K562 (cell line): ENCODE results near the gene ATAD3C. TPM values are rescaled to one million over a fixed set of nuclear protein-coding genes. Genes with fewer than 3 reads are reported as not detected.
A peak's percentile ranks its signal among the peaks of the same experiment; 100 is the strongest.

ENCODE experiments used
- ARID1B ChIP-seq: fragments of 450-650 bp; IDR thresholded peaks from 2 replicates; pipeline ENCODE4 v1.6.1; 2016; ENCODE audit warnings: antibody characterized with exemption, mild to moderate bottlenecking, inconsistent platforms
- ATF3 ChIP-seq, 2 experiments: fragments of 450-650 bp in 1 of 2; sonication (generic) in 1 of 2; formaldehyde crosslinking in 1 of 2; IDR thresholded peaks in 1 of 2; conservative IDR thresholded peaks in 1 of 2; 2 replicates each; pipeline versions ENCODE4 v1.6.1 to v1.8.1; 2016 to 2023; ENCODE audit warnings: mild to moderate bottlenecking in 2 of 2, moderate library complexity in 2 of 2, inconsistent platforms in 1 of 2, missing genetic modification reagents in 1 of 2
- ESRRA ChIP-seq: fragments of 450-650 bp; IDR thresholded peaks from 2 replicates; pipeline ENCODE4 v1.6.1; 2014; ENCODE audit warnings: low read depth, mild to moderate bottlenecking, moderate library complexity, borderline replicate concordance
- HBP1 ChIP-seq: fragments of 450-650 bp; formaldehyde crosslinking; IDR thresholded peaks from 2 replicates; pipeline ENCODE4 v1.4.0; 2022; ENCODE audit warnings: missing genetic modification characterization
- HDGF ChIP-seq: fragments of 450-650 bp; IDR thresholded peaks from 2 replicates; pipeline ENCODE4 v1.6.1; 2016
- HNRNPUL1 ChIP-seq: fragments of 200-400 bp; formaldehyde crosslinking; IDR thresholded peaks from 2 replicates; pipeline ENCODE4 v1.6.1; 2017; ENCODE audit warnings: low read length
- HSF4 ChIP-seq: fragments of 250-450 bp; sonication (Bioruptor Pico); IDR thresholded peaks from 2 replicates; pipeline ENCODE4 v2.1.2; 2022; ENCODE audit warnings: mild to moderate bottlenecking, moderate library complexity, borderline replicate concordance
- L3MBTL2 ChIP-seq: fragments of 450-650 bp; IDR thresholded peaks from 2 replicates; pipeline ENCODE4 v1.6.1; 2016; ENCODE audit warnings: mild to moderate bottlenecking, moderate library complexity
- PML ChIP-seq: IDR thresholded peaks from 2 replicates; pipeline ENCODE4 v1.6.1; 2012; ENCODE audit warnings: low read length, inconsistent platforms
- POLR2AphosphoS2 ChIP-seq: IDR thresholded peaks from 2 replicates; pipeline ENCODE4 v1.6.1; 2012; ENCODE audit warnings: low read length, improper control_type of control experiment
- RBFOX2 ChIP-seq: fragments of 200-400 bp; formaldehyde crosslinking; IDR thresholded peaks from 2 replicates; pipeline ENCODE4 v1.6.1; 2017; ENCODE audit warnings: low read depth, mild to moderate bottlenecking, low read length, moderate library complexity
- RNF219 ChIP-seq: fragments of 250-450 bp; sonication (Bioruptor Pico); IDR thresholded peaks from 2 replicates; pipeline ENCODE4 v1.5.0; 2022; ENCODE audit warnings: mild to moderate bottlenecking
- RUNX1 ChIP-seq: sonication (generic); IDR thresholded peaks from 2 replicates; pipeline ENCODE4 v1.6.1; 2016; ENCODE audit warnings: antibody characterized with exemption, low read depth
- SFPQ ChIP-seq: fragments of 200-400 bp; formaldehyde crosslinking; IDR thresholded peaks from 2 replicates; pipeline ENCODE4 v1.6.1; 2017; ENCODE audit warnings: mild to moderate bottlenecking, low read depth, low read length, moderate library complexity
- SRSF7 ChIP-seq: fragments of 200-400 bp; formaldehyde crosslinking; optimal IDR thresholded peaks from 2 replicates; pipeline ENCODE3; 2017; ENCODE audit warnings: mild to moderate bottlenecking, low read depth, low read length
- ZBTB8A ChIP-seq: fragments of 450-650 bp; IDR thresholded peaks from 2 replicates; pipeline ENCODE4 v1.6.1; 2018; ENCODE audit warnings: mild to moderate bottlenecking, moderate library complexity; ENCODE audit not compliant: partially characterized antibody
- ZKSCAN8 ChIP-seq: fragments of 200-800 bp; sonication (Bioruptor generic); IDR thresholded peaks from 2 replicates; pipeline ENCODE4 v1.6.1; 2016; ENCODE audit warnings: missing genetic modification characterization, missing compliant biosample characterization
- ZNF282 ChIP-seq: sonication (generic); formaldehyde crosslinking; IDR thresholded peaks from 2 replicates; pipeline ENCODE4 v1.8.1; 2023; ENCODE audit warnings: missing genetic modification reagents
- ZNF436 ChIP-seq: fragments of 250-450, 450-650 bp; sonication (Bioruptor Pico); formaldehyde crosslinking; IDR thresholded peaks from 2 replicates; pipeline ENCODE4 v1.7.0; 2020; ENCODE audit warnings: mild to moderate bottlenecking
- ZNF584 ChIP-seq: fragments of 200-800 bp; sonication (Bioruptor generic); IDR thresholded peaks from 2 replicates; pipeline ENCODE4 v1.6.1; 2016; ENCODE audit warnings: low read depth, mild to moderate bottlenecking, missing genetic modification characterization, missing compliant biosample characterization
- ZNF696 ChIP-seq: fragments of 250-450 bp; sonication (Bioruptor Pico); conservative IDR thresholded peaks from 2 replicates; pipeline ENCODE4 v1.4.0; 2020; ENCODE audit warnings: mild to moderate bottlenecking, moderate library complexity
- ZSCAN32 ChIP-seq: fragments of 450-650 bp; formaldehyde crosslinking; IDR thresholded peaks from 2 replicates; pipeline ENCODE4 v1.4.0; 2020; ENCODE audit warnings: mild to moderate bottlenecking, moderate library complexity
- polyA plus RNA-seq, 8 experiments: library from polyadenylated mRNA; depleted of rRNA in 4 of 8; stranded (reverse) in 5 of 8; unstranded in 3 of 8; fragments of >200 nt; fragmentation: Nextera tagmentation in 2 of 8; fragmentation: Illumina TruSeq in 1 of 8; extraction: Ambion mirVana in 2 of 8; extraction: Trizol in 1 of 8; gene quantifications; 2 replicates each; pipeline versions ENCODE4 v1.2.1 to v1.2.3, GENCODE V29; 2011 to 2014; ENCODE audit warnings: inconsistent platforms in 1 of 8, missing spikeins in 1 of 8
- total RNA-seq, 7 experiments: library from RNA; depleted of rRNA in 6 of 7; stranded (reverse); fragments of >200 nt in 6 of 7; fragmentation: Illumina TruSeq in 2 of 7; extraction: Trizol in 2 of 7; gene quantifications; 2 replicates each; pipeline versions ENCODE4 v1.2.1 to v1.2.3, GENCODE V29; 2011 to 2021; ENCODE audit warnings: low replicate concordance in 1 of 7

The ATAD3C gene
- total and polyA plus RNA-seq, 9 of the 15 experiments (the other 6 are each of a cell fraction or from before 2014, with no cell fraction given): 0.03 to 0.18 TPM; not detected in 7

GRCh38 chr1:1406821-1407635 lies 42.5 kb upstream of the ATAD3C start, which contains the start of gene MRPL20 (continued):
- TF ChIP-seq ATF3 (IDR thresholded peaks at IDR 0.05) (no peak), ATF3 (CRISPR knock-in tag; conservative IDR thresholded peaks at IDR 0.05) (peak; percentile 38; the same call in 1 of the 2 replicates), PML (peak; percentile 79), ARID1B (0 out of 2 replicates have a peak, but pooled peaks have one; percentile 6), ZNF282 (CRISPR knock-in tag) (peak; percentile 61; the same call in 1 of the 2 replicates), ZNF696 (CRISPR knock-in tag) (no peak), L3MBTL2 (peak; percentile 82), HDGF (no peak), SFPQ (no peak), ZBTB8A (no peak), RNF219 (CRISPR knock-in tag) (no peak), ZSCAN32 (CRISPR knock-in tag) (no peak), ZKSCAN8 (CRISPR knock-in tag) (no peak), RBFOX2 (peak; percentile 100), ESRRA (peak; percentile 83), HBP1 (CRISPR knock-in tag) (no peak), HSF4 (CRISPR knock-in tag) (no peak), HNRNPUL1 (no peak), ZNF436 (CRISPR knock-in tag) (0 out of 2 replicates have a peak, but pooled peaks have one; percentile 35), POLR2AphosphoS2 (peak; percentile 95), SRSF7 (no peak), ZNF584 (CRISPR knock-in tag) (0 out of 2 replicates have a peak, but pooled peaks have one; percentile 23), RUNX1 (no peak)
